Urothelium cell line (cell line): ENCODE results near the gene DIP2C.
"Not testable (repeated sequence)": the region's sequence is repeated elsewhere in the genome, so short reads cannot be mapped to it uniquely, and the experiment has no call there.

Source experiments
- DNase-seq: peaks from one replicate; pipeline ENCODE4 v3.0.0; 2011; ENCODE audit warnings: low spot score, mixed read lengths
- FAIRE-seq: peaks from 2 replicates; lab custom pipeline; 2011; peaks lifted over from hg19 to GRCh38; lab: Jason Lieb, UNC

Gene DIP2C

DNA sequence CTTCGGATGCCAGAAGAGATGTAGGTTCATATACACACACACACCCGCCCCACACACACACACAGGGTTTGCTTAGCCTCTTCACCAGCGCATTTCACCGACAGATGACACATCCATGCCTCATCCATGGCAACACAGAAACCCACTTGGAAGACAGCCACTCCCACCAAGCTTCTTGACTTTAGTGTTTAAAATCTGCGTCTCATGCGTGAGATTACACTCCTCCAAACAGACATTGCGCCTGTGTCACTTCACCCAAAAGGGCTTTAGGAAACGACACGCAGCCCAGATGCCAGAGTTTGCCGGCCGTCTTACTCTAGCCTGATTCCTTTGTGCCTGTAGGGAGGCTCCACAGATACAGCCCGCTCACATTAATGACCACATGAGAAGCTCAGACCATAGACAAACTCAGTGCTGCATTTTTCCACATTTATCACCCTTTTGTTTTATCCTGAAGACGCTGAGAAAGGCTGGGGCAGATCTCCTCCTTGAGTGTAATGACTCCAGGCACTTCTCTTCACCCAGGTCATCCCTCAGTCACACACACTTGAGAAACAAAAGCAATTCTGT lies 73.8 kb downstream of the DIP2C start:
- FAIRE-seq (no peak), DNase-seq (no peak)

DNA sequence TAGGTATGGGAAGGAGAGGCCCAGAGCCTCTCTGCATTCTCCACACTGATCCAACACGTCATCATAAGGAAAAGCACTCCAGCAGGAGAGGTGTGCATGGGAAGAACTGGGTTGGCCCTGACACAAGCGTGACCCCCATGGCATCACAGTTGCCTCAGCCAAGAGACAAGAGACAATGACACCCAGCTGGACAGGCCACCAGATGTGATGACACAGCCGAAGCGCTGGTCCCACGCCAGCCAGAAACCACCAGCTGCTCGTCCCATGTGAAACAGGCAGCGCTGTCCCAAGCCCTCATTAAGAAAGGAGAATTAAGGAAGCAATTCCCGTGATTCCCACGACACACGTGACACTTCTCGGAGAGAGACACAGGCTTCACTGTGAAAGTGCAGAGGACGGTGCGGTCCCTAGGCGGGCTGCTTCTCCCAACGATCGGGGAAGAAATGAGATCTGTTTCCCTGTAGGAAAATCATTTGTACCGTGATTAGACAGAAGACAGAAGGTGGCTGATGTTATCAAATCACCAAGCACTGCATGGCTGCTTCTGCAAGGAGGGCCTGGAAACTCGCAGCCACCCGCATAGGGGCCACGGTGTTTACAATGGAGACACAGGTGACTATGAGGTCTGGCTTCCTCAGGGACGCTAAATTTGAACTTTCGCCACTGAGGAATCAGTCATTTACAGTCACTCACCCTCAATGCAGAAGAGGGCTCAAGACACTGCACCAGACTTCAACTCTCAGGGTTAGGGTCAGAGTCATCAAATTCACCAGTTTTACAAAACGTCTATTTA lies 74.5 kb downstream of the DIP2C start:
- DNase-seq (no peak), FAIRE-seq (no peak)

DNA sequence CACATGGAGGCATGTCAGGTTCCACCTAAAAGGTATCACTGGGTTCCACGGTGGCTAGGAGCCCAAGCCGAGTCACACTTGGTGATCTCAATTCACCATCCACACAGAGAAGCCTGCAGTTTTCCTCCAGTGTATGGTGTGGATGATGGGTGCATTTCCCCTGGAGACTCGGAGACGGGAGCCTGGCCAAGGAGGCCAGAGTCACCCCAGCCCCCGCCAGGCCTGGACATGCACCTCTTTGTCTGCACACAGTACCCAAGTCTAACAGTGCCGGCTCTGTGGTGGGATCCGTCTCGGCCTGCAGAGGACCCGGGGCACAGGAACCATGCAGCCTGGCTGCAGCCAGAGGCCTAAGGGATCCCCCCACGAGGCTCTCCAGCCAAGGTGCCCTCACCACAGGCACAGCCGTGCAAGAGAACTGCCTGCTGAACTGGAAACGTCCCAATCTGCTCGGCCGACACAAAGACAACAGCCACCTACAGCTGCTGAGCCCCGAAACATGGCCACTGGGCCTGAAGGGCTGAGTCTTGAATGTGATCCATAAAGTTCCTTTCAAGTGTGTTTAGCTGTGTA lies 75.2 kb downstream of the DIP2C start:
- DNase-seq = no peak
- FAIRE-seq = no peak

DNA sequence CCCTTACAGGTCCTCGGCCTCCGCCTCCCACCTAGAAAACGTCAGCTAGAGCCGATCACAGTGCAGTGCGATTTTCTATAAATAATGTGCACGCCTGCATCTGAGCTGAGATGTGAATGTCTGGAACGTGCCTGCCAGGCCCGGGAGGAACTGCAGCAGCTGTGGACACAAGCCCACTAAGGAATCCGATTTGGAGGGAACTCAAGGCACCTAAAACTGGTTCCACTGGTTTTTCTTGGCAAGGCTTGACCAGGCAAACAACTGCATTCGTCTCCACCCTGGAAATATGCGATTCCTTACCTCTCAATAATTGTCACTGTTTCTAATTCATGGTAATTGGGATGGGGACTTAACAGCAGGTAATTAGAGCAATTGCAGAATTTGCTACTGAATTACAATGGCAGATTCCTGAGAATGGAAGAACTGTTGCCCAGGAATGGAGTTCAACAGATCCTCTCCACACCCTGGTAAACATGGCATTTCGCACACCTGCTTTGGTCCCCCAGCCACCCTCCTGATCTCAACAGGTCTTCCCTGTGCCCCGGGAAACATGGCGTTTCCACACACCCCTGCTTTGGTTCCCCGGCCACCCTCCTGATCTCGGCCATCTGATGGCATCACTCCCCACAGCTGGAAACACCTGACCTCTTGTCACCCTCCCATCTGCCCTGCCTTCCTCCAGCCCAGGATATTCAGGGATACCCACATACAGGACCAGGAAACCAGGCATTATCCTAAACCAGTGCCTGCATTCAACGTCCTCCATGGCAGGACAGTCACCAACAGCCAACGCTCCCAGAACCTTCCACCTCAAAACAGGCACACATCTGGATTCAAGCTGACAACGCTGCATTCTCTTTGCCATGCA lies 76.0 kb downstream of the DIP2C start:
- no peak for FAIRE-seq
- no peak for DNase-seq

DNA sequence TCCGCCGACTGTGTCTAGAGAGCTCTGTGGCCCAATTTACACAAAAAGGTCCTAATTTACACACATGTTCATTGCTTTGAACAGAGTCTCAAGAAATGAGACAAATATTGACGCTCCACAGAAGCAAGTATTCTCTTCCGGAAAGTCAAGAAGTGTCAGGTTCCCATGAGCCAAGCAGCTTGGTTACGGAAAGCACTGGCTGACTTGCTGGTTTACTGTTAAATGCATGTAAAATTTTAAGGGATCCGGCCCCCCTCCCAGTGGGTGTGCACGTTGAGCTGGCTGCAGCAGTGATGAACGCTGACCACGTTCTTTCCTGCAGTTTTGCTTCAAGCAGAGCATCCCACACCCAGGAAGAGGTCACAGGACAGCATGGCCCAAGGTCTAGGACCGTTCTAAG lies 76.8 kb downstream of the DIP2C start:
- FAIRE-seq = no peak

DNA sequence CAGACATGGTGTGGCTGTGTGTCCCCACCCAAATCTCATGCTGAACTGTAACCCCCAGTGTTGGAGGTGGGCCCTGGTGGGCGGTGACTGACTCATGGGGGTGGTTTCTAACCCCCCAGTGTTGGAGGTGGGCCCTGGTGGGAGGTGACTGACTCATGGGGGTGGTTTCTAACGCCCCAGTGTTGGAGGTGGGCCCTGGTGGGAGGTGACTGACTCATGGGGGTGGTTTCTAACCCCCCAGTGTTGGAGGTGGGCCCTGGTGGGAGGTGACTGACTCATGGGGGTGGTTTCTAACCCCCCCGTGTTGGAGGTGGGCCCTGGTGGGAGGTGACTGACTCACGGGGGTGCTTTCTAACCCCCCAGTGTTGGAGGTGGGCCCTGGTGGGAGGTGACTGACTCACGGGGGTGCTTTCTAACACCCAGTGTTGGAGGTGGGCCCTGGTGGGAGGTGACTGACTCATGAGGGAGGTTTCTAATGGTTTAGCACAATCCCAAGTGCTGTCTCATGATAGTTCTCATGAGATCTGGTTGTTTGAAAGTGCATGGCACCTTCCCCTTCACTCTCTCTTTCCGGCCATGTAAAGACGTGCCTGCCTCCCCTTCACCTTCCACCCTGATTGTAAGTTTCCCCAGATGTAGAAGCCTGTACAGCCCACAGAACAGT lies 78.7 kb downstream of the DIP2C start:
- FAIRE-seq, DNase-seq: not testable (repeated sequence)

More for the DNA sequence above, 76.8 kb downstream of the DIP2C start:
- no peak for DNase-seq

DNA sequence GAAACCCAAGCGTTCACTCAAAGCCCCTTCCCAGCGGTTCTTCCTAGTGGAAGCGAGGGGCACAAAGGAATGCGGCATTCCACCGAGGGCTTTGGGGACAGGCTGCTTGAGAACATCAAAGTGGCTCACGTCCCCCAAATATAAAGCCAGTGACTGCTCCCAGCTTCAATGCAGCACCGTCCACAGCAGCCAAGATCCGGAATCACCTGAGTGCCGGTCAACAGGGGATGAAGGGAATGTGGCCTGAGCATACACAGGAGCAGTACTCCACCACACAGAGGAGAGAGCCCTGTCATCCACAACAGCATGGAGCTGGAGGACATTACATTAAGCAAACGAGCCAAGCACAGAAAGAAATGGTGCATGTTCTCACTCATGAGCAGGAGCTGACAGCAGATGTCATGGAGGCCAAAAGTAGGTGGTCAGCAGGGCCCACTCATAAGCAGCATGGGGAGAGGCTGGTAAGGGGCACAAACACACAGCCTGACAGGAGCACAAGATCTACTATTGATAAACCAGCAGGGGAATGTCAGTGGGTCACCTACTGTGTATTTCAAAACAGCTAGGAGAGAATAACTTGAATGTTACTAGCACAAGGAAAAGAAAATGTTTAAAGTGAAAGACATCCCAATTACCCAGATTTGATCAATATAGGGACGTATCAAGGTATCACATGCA lies 79.5 kb downstream of the DIP2C start:
- DNase-seq (no peak), FAIRE-seq (no peak)

DNA sequence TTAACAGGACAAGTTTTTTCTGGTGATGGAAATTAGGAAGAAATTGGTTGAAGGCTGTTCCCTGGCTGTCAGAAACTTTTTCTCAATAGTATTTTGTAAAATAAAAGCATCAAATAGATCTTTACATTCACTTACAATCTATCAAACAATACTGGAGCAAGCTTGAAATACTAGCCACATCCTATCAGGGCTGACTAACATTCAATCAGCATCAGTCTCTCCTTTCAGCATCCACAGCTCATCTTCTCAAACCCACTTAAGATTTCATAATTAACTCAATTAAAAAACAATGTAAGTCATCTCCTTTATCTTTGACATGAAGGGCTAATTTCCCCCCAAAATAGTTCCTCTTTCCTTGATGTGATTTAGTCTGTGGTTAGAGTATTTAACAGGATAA lies 80.2 kb downstream of the DIP2C start:
- DNase-seq = no peak
- FAIRE-seq = no peak

DNA sequence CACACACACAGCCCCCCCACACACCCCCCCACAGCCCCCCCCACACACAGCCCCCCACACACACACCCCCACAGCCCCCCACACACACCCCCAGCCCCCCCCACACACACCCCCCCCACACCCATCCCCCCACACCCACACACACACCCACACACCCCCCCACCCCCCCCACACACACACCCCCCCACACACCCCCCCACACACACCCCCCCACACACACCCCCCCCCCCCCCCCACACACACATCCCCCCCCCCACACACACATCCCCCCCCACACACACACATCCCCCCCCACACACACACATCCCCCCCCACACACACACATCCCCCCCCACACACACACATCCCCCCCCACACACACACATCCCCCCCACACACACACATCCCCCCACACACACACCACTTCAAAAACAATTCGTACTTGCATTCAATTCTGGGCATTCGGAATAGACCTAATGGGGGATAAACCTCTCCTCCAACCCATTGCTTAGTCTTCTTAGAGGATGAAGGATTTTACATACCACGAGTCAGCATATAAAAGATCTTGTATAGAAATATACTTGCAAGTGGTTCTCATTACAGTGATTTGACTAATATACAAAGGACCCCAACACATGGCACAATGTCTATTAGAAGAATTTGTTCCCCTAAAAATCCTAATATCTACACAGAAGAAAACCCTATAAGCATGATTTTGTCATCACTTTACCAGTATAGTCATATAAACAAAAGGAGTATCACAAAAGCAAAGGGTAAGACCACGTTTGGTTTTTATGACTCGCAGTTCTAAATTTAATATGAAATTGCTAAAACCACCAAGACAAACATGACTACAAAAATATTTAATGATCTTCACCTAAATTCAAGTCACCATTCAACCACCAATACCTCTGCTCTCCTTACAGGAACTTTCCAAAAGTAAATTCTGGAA lies 80.9 kb downstream of the DIP2C start:
- DNase-seq (no peak), FAIRE-seq (no peak)

DNA sequence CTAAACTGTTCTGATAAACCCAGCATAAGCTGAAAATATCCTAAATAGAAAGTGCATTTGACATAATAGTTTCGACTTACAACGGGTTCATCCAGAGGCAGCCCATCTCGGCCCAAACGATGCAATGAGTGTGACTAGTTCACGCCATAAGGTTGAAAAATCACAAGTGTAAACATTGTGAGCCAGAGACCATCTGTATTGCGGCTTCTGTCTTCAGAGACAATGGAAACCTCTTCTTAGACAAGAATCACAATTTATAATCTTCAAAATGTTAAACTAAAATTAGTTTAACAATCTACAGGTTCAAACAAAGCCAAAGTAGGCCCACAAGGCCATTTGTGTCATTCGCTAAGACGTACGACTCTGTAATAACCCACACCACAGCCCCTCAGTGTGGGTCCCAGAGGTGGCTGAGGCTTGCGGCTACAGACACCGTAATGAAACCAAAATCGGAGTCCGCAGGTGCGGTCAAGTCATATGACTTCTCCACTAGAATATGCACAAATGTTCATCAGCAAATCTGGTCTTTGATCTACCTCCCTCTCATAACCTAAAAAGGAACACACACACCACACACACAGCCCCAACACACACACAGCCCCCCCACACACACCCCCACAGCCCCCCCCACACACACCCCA lies 81.8 kb downstream of the DIP2C start:
- no peak for DNase-seq
- FAIRE-seq = no peak

DNA sequence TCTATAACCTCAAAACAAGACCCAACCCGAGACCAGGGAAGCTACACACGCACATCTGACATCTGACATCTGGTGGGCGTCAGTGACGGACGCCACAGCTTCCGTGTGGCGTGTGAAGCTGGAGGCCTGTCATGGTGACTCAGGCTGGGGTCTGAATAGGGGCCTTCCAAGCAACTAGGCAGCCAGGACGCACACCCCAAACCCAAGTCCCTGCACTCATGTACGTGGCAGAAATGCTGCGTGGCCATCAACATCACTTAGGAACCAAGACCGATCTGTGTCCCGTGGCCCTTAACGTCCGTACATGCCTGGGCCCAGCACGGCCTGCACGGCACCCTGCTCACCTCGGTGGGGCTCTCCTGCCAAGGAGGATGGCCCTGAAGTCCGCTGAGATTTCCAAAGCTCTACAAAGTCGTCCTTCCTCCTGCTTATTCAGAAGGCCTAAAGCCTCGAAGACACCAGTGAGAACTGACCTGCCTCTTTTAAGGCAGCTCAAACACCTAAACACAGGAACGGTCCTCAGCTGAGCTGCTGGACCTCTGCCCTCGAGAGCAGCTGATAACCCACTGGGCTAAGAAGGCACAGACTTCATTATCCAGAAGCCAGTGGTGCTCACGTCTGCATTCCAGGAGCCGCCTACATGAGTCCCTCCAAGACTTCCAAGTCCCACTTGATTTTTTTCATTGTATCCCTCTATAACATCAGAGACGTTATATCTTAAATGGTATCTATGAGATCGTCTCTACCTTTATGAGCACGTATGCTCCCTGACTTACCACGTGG lies 82.5 kb downstream of the DIP2C start:
- FAIRE-seq = no peak
- no peak for DNase-seq

DNA sequence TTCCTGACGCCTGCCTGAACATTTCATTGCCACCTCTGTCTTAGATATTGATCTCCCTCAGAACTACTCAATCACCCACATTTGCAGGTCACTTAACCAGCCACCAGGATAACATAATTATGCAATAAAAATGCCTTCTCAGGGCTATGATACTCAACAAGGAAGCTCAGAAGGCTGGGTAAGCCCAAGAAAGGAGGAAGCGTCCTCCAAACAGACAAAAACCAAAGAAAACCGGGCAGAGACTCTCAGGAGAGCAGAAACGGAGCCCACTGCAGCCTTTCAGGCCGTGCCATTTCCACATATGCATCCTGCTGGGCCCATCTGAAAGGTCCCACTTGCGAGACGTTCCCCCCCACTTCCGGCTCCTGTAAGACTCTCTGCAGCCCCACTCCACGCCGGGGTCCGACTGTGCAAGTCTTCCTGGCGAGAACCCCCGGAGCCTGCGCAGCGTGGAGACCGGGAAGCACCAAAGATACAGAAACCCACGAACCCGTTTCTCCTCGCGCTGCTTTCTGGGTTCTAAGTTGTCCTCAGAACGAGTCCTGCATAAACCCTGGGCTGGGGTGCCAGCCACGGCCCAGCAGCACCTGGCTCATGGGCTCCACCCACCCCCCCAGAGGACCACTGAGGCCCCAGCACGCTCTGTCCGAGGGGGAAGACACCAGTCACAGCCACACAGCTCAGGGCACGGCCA lies 83.7 kb downstream of the DIP2C start:
- DNase-seq = no peak
- no peak for FAIRE-seq

DNA sequence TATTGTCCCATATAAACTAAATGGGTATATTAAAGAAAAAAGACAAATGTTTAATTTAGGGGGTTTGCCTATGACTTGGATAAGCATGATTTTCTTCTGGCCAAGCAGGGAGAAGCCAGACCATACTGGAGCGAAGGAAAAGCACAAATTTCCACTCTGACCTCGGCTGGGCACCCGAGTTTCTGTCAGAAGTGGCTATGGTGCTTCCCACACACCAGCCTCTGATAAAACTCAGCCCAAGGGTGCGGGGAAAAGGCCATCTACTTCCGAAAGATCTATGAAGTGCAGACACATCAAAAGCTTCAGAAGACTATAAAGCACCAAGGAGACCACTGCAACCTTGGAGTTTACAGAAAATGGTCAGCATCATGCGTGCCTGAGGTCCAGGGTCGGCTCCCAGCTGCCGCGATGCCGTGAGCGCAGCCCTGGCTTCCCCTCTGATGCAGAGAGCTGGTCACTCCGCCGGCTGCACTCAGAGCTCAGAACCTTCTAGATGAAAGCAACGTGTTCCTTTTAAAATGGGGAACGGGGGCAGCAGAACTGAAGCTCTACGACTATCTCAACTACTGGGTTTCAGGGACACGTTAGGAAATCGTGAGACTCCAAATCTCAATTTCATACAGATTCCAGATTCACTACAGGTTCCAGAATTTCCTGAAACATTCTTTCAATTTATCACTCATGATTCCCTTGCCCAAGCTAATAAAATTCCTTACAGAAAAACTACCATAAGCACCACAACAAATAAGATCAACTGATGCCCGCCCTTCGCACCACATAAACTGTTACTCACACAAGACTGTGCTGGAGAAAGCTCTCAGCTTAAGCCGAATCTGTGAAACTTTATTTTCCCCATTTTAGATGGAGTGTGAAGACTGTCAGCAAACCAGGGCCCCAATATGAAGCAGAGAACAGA lies 84.5 kb downstream of the DIP2C start:
- FAIRE-seq = no peak
- no peak for DNase-seq

DNA sequence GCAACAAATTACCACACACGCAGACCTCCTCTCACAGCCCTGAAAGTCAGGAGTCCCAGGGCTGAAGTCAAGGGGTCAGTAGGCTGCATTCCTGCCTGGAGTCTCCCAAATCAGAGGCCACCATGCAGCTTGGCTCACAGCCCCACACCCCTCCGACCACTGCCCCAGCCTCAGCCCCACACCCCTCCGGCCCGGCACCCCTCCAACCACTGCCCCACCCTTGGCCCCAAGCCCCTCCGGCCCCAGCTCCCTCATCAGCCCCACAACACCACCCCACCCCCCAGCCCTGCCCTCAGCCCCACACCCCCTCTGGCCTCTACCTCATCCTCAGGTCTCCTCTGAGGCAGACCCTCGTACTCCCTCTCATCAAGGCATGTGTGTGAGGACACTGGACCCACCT lies 85.7 kb downstream of the DIP2C start:
- DNase-seq = no peak
- FAIRE-seq = no peak

DNA sequence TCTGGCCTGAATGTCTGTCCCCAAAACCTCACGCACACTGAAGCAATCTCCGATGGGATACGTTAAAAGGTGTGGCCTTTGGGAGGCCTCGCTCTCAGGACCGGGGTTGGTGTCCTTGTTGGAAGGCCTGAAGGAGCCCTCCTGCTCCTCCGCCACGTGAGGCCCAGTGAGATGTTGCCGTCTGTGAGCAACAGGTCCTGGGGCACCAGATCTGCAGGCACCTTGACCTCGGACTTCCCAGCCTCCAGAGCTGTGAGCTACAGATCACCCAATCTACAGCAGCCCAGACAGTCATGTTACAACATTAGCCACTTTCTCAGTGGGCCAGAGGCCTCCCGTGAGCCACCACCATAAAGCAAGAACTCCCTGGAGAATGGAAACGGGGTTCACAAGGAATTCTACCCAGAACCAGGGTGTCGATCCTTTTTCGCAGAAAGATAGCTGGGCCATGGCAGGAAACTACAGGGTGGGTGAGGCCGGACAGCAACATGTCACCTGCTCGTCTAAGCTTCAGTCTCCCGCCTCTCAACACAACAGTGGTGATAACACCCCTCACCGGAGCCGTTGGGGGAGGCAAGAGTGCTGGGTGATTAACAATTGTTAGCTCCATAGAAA lies 87.0 kb downstream of the DIP2C start:
- FAIRE-seq (no peak), DNase-seq (no peak)

DNA sequence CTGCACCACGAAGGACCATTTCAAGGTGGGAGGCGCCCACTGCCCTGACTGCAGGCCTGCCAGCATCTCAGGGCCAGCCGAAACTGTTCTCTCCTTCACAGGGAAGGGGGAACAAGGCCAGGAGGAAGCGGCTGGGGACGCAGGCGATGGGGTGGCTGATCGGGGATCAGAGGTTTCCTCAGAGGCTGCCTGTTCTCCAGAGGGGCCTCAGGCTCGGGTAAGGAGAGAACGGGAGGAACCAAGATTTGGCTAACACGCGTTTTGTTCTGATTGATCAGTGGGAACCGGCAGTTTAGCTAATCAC lies 87.9 kb downstream of the DIP2C start:
- no peak for FAIRE-seq

More for the DNA sequence above, 87.9 kb downstream of the DIP2C start:
- DNase-seq = no peak
